HUES64 (cell line): Measurements from ENCODE around the gene NR2F1. TPM values are rescaled to one million over a fixed set of nuclear protein-coding genes. Genes with fewer than 3 reads are reported as not detected.
A peak's percentile ranks its signal among the peaks of the same experiment; 100 is the strongest.
"Not testable (repeated sequence)": the region's sequence is repeated elsewhere in the genome, so short reads cannot be mapped to it uniquely, and the experiment has no call there.

Source experiments
- H3K27ac ChIP-seq: 2 replicates; pipeline ENCODE4 v1.7.0; 2013; ENCODE audit warnings: low read depth, low read length, inconsistent platforms
- H3K27me3 ChIP-seq: 2 replicates; pipeline ENCODE4 v1.6.1; 2013; ENCODE audit warnings: mild to moderate bottlenecking, low read length; ENCODE audit not compliant: insufficient read depth
- H3K36me3 ChIP-seq: 2 replicates; pipeline ENCODE4 v1.6.1; 2013; ENCODE audit warnings: mild to moderate bottlenecking, low read length; ENCODE audit not compliant: insufficient read depth
- H3K4me1 ChIP-seq: 2 replicates; pipeline ENCODE4 v1.6.1; 2013; ENCODE audit warnings: mild to moderate bottlenecking, low read length, moderate library complexity; ENCODE audit not compliant: insufficient read depth
- H3K4me3 ChIP-seq: 2 replicates; pipeline ENCODE4 v1.5.1; 2013; ENCODE audit warnings: mild to moderate bottlenecking, low read length, moderate library complexity
- H3K9ac ChIP-seq: 2 replicates; pipeline ENCODE4 v1.6.1; 2013; ENCODE audit warnings: mild to moderate bottlenecking, low read depth, low read length
- H3K9me3 ChIP-seq: 2 replicates; pipeline ENCODE4 v1.6.1; 2013; ENCODE audit warnings: low read depth, low read length; ENCODE audit not compliant: insufficient read depth
- WGBS: fragments of 150-250, 120-280 bp; methylation state at CpG from one replicate; pipeline ENCODE4 v1.1.7; 2013; ENCODE audit warnings: missing lambda C conversion rate; 5-methylcytosine and 5-hydroxymethylcytosine counted together
- polyA plus RNA-seq, 2 experiments: library from polyadenylated mRNA; stranded (reverse); fragments of 50-300 nt; gene quantifications; one replicate each; pipeline ENCODE4 v1.2.3, GENCODE V29; 2013

Gene NR2F1
- 24.5 TPM for polyA plus RNA-seq (2013, experiment 1 of 2)
- 47.7 TPM for polyA plus RNA-seq (2013, experiment 2 of 2)

- Histone ChIP-seq H3K4me3 (peak within 1 kb of the TSS; percentile 49), H3K9ac (peak within 1 kb of the TSS; percentile 10; the same call in 1 of the 2 replicates), H3K27ac (no peak within 1 kb of the TSS), H3K4me1 (peaks cover 31% of the 10 kb centered on the region), H3K36me3 (no peaks in the 10 kb centered on the region), H3K9me3 (no peaks in the 10 kb centered on the region), H3K27me3 (peaks cover 95% of the 10 kb centered on the region)
- under 1% methylated on average over 13 of the region's 21 CpGs for WGBS
Measured at GRCh38 chr5:93582677-93583438, at the start of gene NR2F1. Gene NR2F1 (plus strand): TSS chr5:93583222. CDS start chr5:93585024, 1,802 bp downstream.

GRCh38 chr5:93545872-93546271 is 37.1 kb upstream of the NR2F1 start:
- Histone ChIP-seq H3K36me3 (no peaks in the 10 kb centered on the region), H3K4me3 (no peak overlapping the region), H3K9ac (no peak overlapping the region), H3K4me1 (no peaks in the 10 kb centered on the region), H3K27me3 (no peaks in the 10 kb centered on the region), H3K9me3 (no peaks in the 10 kb centered on the region), H3K27ac (no peak overlapping the region)
- 89% methylated on average over 2 of the region's 4 CpGs for WGBS

GRCh38 chr5:93549594-93549993 is 33.4 kb upstream of the NR2F1 start:
- H3K27ac ChIP-seq, H3K4me1 ChIP-seq: not testable (repeated sequence)
- 98% methylated on average over 3 of the region's 3 CpGs for WGBS

GRCh38 chr5:93557021-93557604 is 25.9 kb upstream of the NR2F1 start:
- no peak overlapping the region for H3K9ac ChIP-seq
- WGBS = no CpG with 5 or more reads among the region's 2 CpGs

More at GRCh38 chr5:93549594-93549993, 33.4 kb upstream of the NR2F1 start:
- H3K36me3 ChIP-seq, H3K27me3 ChIP-seq, H3K4me3 ChIP-seq, H3K9ac ChIP-seq, H3K9me3 ChIP-seq: not testable (repeated sequence)

GRCh38 chr5:93566091-93566490 is 16.9 kb upstream of the NR2F1 start:
- no peaks in the 10 kb centered on the region for H3K36me3 ChIP-seq
- H3K9ac ChIP-seq = no peak overlapping the region
- H3K4me1 ChIP-seq = peaks cover 12% of the 10 kb centered on the region; the same call in 1 of the 2 replicates
- H3K9me3 ChIP-seq = no peaks in the 10 kb centered on the region
- H3K27ac ChIP-seq = no peak overlapping the region
- no peak overlapping the region for H3K4me3 ChIP-seq
- H3K27me3 ChIP-seq = peaks cover 50% of the 10 kb centered on the region

More at GRCh38 chr5:93557021-93557604, 25.9 kb upstream of the NR2F1 start:
- no peaks in the 10 kb centered on the region for H3K9me3 ChIP-seq
- H3K27me3 ChIP-seq = no peaks in the 10 kb centered on the region
- H3K4me3 ChIP-seq = no peak overlapping the region
- H3K36me3 ChIP-seq = no peaks in the 10 kb centered on the region
- no peaks in the 10 kb centered on the region for H3K4me1 ChIP-seq
- H3K27ac ChIP-seq = no peak overlapping the region

GRCh38 chr5:93567424-93567823 is 15.6 kb upstream of the NR2F1 start:
- peaks cover 13% of the 10 kb centered on the region; the same call in 1 of the 2 replicates for H3K4me1 ChIP-seq
- no peak overlapping the region for H3K27ac ChIP-seq
- H3K27me3 ChIP-seq = peaks cover 64% of the 10 kb centered on the region
- WGBS = 81% methylated on average over 1 of the region's 1 CpG
- H3K9ac ChIP-seq = no peak overlapping the region
- no peaks in the 10 kb centered on the region for H3K36me3 ChIP-seq
- no peak overlapping the region for H3K4me3 ChIP-seq
- H3K9me3 ChIP-seq = no peaks in the 10 kb centered on the region

- WGBS = 24% methylated on average over 13 of the region's 13 CpGs
Measured at GRCh38 chr5:93569300-93570160, 13.5 kb upstream of the NR2F1 start.

GRCh38 chr5:93570294-93571113 is 12.5 kb upstream of the NR2F1 start:
- peak overlapping the region; percentile 49 for H3K4me3 ChIP-seq
- peaks cover 94% of the 10 kb centered on the region for H3K27me3 ChIP-seq
- H3K9me3 ChIP-seq = no peaks in the 10 kb centered on the region
- H3K27ac ChIP-seq = no peak overlapping the region
- H3K4me1 ChIP-seq = peaks cover 30% of the 10 kb centered on the region; the same call in 1 of the 2 replicates
- WGBS = 2% methylated on average over 70 of the region's 70 CpGs
- H3K36me3 ChIP-seq = no peaks in the 10 kb centered on the region
- H3K9ac ChIP-seq = peak overlapping the region; percentile 48; the same call in 1 of the 2 replicates

More at GRCh38 chr5:93569300-93570160, 13.5 kb upstream of the NR2F1 start:
- Histone ChIP-seq H3K4me3 (peak overlapping the region; percentile 49), H3K9me3 (no peaks in the 10 kb centered on the region), H3K27me3 (peaks cover 85% of the 10 kb centered on the region), H3K9ac (no peak overlapping the region), H3K27ac (no peak overlapping the region), H3K36me3 (no peaks in the 10 kb centered on the region), H3K4me1 (peaks cover 28% of the 10 kb centered on the region; the same call in 1 of the 2 replicates)

GRCh38 chr5:93571114-93571949 is 11.7 kb upstream of the NR2F1 start:
- peaks cover 100% of the 10 kb centered on the region for H3K27me3 ChIP-seq

More at GRCh38 chr5:93571114-93571949, 11.7 kb upstream of the NR2F1 start:
- 2% methylated on average over 32 of the region's 32 CpGs for WGBS
- Histone ChIP-seq H3K9ac (no peak overlapping the region), H3K27ac (no peak overlapping the region), H3K4me1 (peaks cover 34% of the 10 kb centered on the region; the same call in 1 of the 2 replicates), H3K9me3 (no peaks in the 10 kb centered on the region), H3K4me3 (peak overlapping the region; percentile 49), H3K36me3 (no peaks in the 10 kb centered on the region)
